Activated CD4-positive, alpha-beta memory T cell treated with anti-CD3 and anti-CD28 coated beads, Interleukin-2, amount 10 ng/mL, durations not matched to agents 7 days and 5 days (primary cell): ENCODE measurements around the gene ERI3. TPM values are rescaled to one million over a fixed set of nuclear protein-coding genes. Genes with fewer than 3 reads are reported as not detected.

Experiments used
- CTCF ChIA-PET: fragments of 350-600 bp; sonication (Branson Sonifier 250); formaldehyde crosslinking; loops from one replicate; lab custom pipeline; 2021; ENCODE audit warnings: antibody characterized with exemption, inconsistent platforms; lab: Charles Lee
- POLR2A ChIA-PET: fragments of 350-600 bp; sonication (Branson Sonifier 250); formaldehyde crosslinking; loops from one replicate; lab custom pipeline; 2021; ENCODE audit warnings: antibody characterized with exemption; lab: Charles Lee
- DNase-seq: peaks from one replicate; pipeline ENCODE4 v3.0.0-alpha.2; 2020
- H3K27ac Mint-ChIP-seq: one replicate; pipeline ENCODE4 v1.8.0; 2021; ENCODE audit warnings: mild to moderate bottlenecking, mixed read lengths
- H3K27me3 Mint-ChIP-seq: one replicate; pipeline ENCODE4 v1.8.0; 2021; ENCODE audit warnings: mixed read lengths
- H3K36me3 Mint-ChIP-seq: one replicate; pipeline ENCODE4 v1.8.0; 2021; ENCODE audit warnings: low read depth, mixed read lengths
- H3K4me1 Mint-ChIP-seq: one replicate; pipeline ENCODE4 v1.8.0; 2021; ENCODE audit warnings: mixed read lengths
- H3K4me3 Mint-ChIP-seq: one replicate; pipeline ENCODE4 v1.8.0; 2021; ENCODE audit warnings: mild to moderate bottlenecking, mixed read lengths
- H3K9me3 Mint-ChIP-seq: one replicate; pipeline ENCODE4 v1.8.0; 2021; ENCODE audit warnings: mixed read lengths
- total RNA-seq, 2 experiments: library from RNA; stranded (reverse); gene quantifications; one replicate each; pipeline ENCODE4 v1.2.3, GENCODE V29; 2021

Gene ERI3
- total RNA-seq, 2 experiments from 2014 or later = 21.4 to 22.9 TPM

- no peaks in the 10 kb centered on the region for H3K9me3 Mint-ChIP-seq
- H3K4me3 Mint-ChIP-seq = no peak overlapping the region
- ChIA-PET CTCF (interaction anchor here (1.2 kb wide), 1 partner anchor 27 kb away, joined by 3 read pairs; no protein-coding TSS in a partner anchor), POLR2A (no interaction called here)
- no peaks in the 10 kb centered on the region for H3K36me3 Mint-ChIP-seq
- DNase-seq = no peak
- H3K27me3 Mint-ChIP-seq = no peaks in the 10 kb centered on the region
- no peaks in the 10 kb centered on the region for H3K4me1 Mint-ChIP-seq
- H3K27ac Mint-ChIP-seq = no peak overlapping the region
These were observed 9.8 kb downstream of the ERI3 start for GRCh38 chr1:44345187-44345775.

GRCh38 chr1:44339731-44340130 is 15.3 kb downstream of the ERI3 start:
- no peak for DNase-seq
- CTCF ChIA-PET = interaction anchor here (1.0 kb wide), 1 partner anchor 20 kb away, joined by 3 read pairs; no protein-coding TSS in a partner anchor
- POLR2A ChIA-PET = no interaction called here
- no peak overlapping the region for H3K27ac Mint-ChIP-seq
- H3K4me1 Mint-ChIP-seq = no peaks in the 10 kb centered on the region
- no peak overlapping the region for H3K4me3 Mint-ChIP-seq
- H3K27me3 Mint-ChIP-seq = no peaks in the 10 kb centered on the region
- peaks cover 7% of the 10 kb centered on the region for H3K36me3 Mint-ChIP-seq
- no peaks in the 10 kb centered on the region for H3K9me3 Mint-ChIP-seq

GRCh38 chr1:44338136-44338535 is 16.9 kb downstream of the ERI3 start:
- Mint-ChIP-seq H3K27me3 (no peaks in the 10 kb centered on the region), H3K4me1 (no peaks in the 10 kb centered on the region), H3K27ac (no peak overlapping the region), H3K36me3 (peaks cover 7% of the 10 kb centered on the region), H3K9me3 (no peaks in the 10 kb centered on the region), H3K4me3 (no peak overlapping the region)
- no peak for DNase-seq
- ChIA-PET CTCF (interaction anchor here (0.5 kb wide), 1 partner anchor 361 kb away, joined by 3 read pairs; no protein-coding TSS in a partner anchor), POLR2A (no interaction called here)

- ChIA-PET POLR2A (no interaction called here), CTCF (no interaction called here)
- no peak for DNase-seq
- H3K4me1 Mint-ChIP-seq = no peaks in the 10 kb centered on the region
- no peak overlapping the region for H3K4me3 Mint-ChIP-seq
- H3K27me3 Mint-ChIP-seq = no peaks in the 10 kb centered on the region
- H3K27ac Mint-ChIP-seq = no peak overlapping the region
- peaks cover 7% of the 10 kb centered on the region for H3K36me3 Mint-ChIP-seq
- no peaks in the 10 kb centered on the region for H3K9me3 Mint-ChIP-seq
These were observed 18.4 kb downstream of the ERI3 start for GRCh38 chr1:44336668-44337067.

GRCh38 chr1:44334968-44335367 is 20.1 kb downstream of the ERI3 start:
- ChIA-PET POLR2A (no interaction called here), CTCF (no interaction called here)
- no peak for DNase-seq
- no peaks in the 10 kb centered on the region for H3K9me3 Mint-ChIP-seq
- no peak overlapping the region for H3K4me3 Mint-ChIP-seq
- H3K4me1 Mint-ChIP-seq = no peaks in the 10 kb centered on the region
- no peak overlapping the region for H3K27ac Mint-ChIP-seq
- H3K27me3 Mint-ChIP-seq = no peaks in the 10 kb centered on the region
- H3K36me3 Mint-ChIP-seq = peaks cover 7% of the 10 kb centered on the region

- ChIA-PET POLR2A (no interaction called here), CTCF (no interaction called here)
These were observed 21.7 kb downstream of the ERI3 start for GRCh38 chr1:44333376-44333775.

GRCh38 chr1:44332505-44332904 is 22.6 kb downstream of the ERI3 start:
- Mint-ChIP-seq H3K36me3 (no peaks in the 10 kb centered on the region), H3K27ac (no peak overlapping the region), H3K9me3 (no peaks in the 10 kb centered on the region), H3K27me3 (no peaks in the 10 kb centered on the region), H3K4me1 (no peaks in the 10 kb centered on the region), H3K4me3 (no peak overlapping the region)
- no peak for DNase-seq
- ChIA-PET CTCF (interaction anchor here (1.3 kb wide), 1 partner anchor 46 kb away, joined by 3 read pairs; no protein-coding TSS in a partner anchor), POLR2A (interaction anchor here (1.4 kb wide), 1 partner anchor 389 kb away, joined by 5 read pairs; no protein-coding TSS in a partner anchor)

More at GRCh38 chr1:44333376-44333775, 21.7 kb downstream of the ERI3 start:
- no peak for DNase-seq
- Mint-ChIP-seq H3K9me3 (no peaks in the 10 kb centered on the region), H3K36me3 (peaks cover 5% of the 10 kb centered on the region), H3K4me1 (no peaks in the 10 kb centered on the region), H3K27ac (no peak overlapping the region), H3K4me3 (no peak overlapping the region), H3K27me3 (no peaks in the 10 kb centered on the region)

- H3K4me1 Mint-ChIP-seq = no peaks in the 10 kb centered on the region
- H3K36me3 Mint-ChIP-seq = no peaks in the 10 kb centered on the region
- H3K4me3 Mint-ChIP-seq = no peak overlapping the region
- ChIA-PET POLR2A (no interaction called here), CTCF (no interaction called here)
- no peaks in the 10 kb centered on the region for H3K27me3 Mint-ChIP-seq
- no peak for DNase-seq
- H3K9me3 Mint-ChIP-seq = no peaks in the 10 kb centered on the region
- no peak overlapping the region for H3K27ac Mint-ChIP-seq
These were observed 24.1 kb downstream of the ERI3 start for GRCh38 chr1:44330935-44331334.

GRCh38 chr1:44328671-44329416 is 26.2 kb downstream of the ERI3 start:
- ChIA-PET CTCF (interaction anchor here (0.6 to 1.3 kb wide), 3 partner anchors 9 to 11 kb away, joined by 3 to 5 read pairs (median 4); no protein-coding TSS in a partner anchor), POLR2A (no interaction called here)
- DNase-seq = no peak
- H3K27me3 Mint-ChIP-seq = no peaks in the 10 kb centered on the region
- H3K36me3 Mint-ChIP-seq = no peaks in the 10 kb centered on the region
- no peak overlapping the region for H3K4me3 Mint-ChIP-seq
- no peaks in the 10 kb centered on the region for H3K4me1 Mint-ChIP-seq
- H3K9me3 Mint-ChIP-seq = no peaks in the 10 kb centered on the region
- no peak overlapping the region for H3K27ac Mint-ChIP-seq

- Mint-ChIP-seq H3K36me3 (no peaks in the 10 kb centered on the region), H3K9me3 (no peaks in the 10 kb centered on the region), H3K27ac (no peak overlapping the region), H3K4me3 (no peak overlapping the region), H3K4me1 (no peaks in the 10 kb centered on the region), H3K27me3 (no peaks in the 10 kb centered on the region)
- no peak for DNase-seq
- POLR2A ChIA-PET = no interaction called here
- CTCF ChIA-PET = interaction anchor here (0.6 kb wide), 1 partner anchor 8 kb away, joined by 3 read pairs; no protein-coding TSS in a partner anchor
These were observed 27.2 kb downstream of the ERI3 start for GRCh38 chr1:44327679-44328491.

- Mint-ChIP-seq H3K27ac (no peak overlapping the region), H3K4me1 (no peaks in the 10 kb centered on the region), H3K9me3 (no peaks in the 10 kb centered on the region), H3K36me3 (no peaks in the 10 kb centered on the region), H3K4me3 (no peak overlapping the region), H3K27me3 (no peaks in the 10 kb centered on the region)
- CTCF ChIA-PET = interaction anchor here (1.2 kb wide), 1 partner anchor 9 kb away, joined by 3 read pairs; no protein-coding TSS in a partner anchor
- POLR2A ChIA-PET = no interaction called here
- no peak for DNase-seq
These were observed 28.1 kb downstream of the ERI3 start for GRCh38 chr1:44326821-44327465.

- ChIA-PET CTCF (interaction anchor here (1.2 kb wide), 1 partner anchor 8 kb away, joined by 3 read pairs; no protein-coding TSS in a partner anchor), POLR2A (no interaction called here)
- Mint-ChIP-seq H3K9me3 (no peaks in the 10 kb centered on the region), H3K36me3 (no peaks in the 10 kb centered on the region), H3K4me3 (no peak overlapping the region), H3K4me1 (no peaks in the 10 kb centered on the region), H3K27me3 (no peaks in the 10 kb centered on the region), H3K27ac (no peak overlapping the region)
- no peak for DNase-seq
These were observed 28.9 kb downstream of the ERI3 start for GRCh38 chr1:44326024-44326701.
